ENCODE results near the gene SUMF1.

Gene SUMF1

DNA sequence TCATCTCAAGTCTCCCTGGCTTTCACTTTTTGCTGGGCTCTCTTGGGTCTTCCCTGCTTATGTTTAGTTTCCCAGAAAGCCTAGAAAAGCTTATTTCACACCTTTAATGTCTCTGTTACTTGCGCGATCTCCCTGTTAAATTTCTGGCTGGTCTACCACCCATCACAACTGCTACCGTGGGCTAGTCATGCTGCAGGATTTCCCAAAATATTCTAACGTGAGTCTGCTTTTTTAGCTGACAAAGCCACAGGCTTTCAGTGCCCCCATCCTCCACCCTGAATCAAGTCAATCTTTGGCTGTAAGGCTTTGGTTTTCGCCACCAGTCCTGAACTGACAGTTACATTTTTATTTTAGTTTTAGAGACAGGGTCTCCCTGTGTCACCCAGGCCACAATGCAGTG, 74.1 kb downstream of the SUMF1 start:
- no peak for TF ChIP-seq EZH2phosphoT487 (IDR thresholded peaks at IDR 0.05; ENCODE audit: borderline replicate concordance)
- TF ChIP-seq, protein P1, sequence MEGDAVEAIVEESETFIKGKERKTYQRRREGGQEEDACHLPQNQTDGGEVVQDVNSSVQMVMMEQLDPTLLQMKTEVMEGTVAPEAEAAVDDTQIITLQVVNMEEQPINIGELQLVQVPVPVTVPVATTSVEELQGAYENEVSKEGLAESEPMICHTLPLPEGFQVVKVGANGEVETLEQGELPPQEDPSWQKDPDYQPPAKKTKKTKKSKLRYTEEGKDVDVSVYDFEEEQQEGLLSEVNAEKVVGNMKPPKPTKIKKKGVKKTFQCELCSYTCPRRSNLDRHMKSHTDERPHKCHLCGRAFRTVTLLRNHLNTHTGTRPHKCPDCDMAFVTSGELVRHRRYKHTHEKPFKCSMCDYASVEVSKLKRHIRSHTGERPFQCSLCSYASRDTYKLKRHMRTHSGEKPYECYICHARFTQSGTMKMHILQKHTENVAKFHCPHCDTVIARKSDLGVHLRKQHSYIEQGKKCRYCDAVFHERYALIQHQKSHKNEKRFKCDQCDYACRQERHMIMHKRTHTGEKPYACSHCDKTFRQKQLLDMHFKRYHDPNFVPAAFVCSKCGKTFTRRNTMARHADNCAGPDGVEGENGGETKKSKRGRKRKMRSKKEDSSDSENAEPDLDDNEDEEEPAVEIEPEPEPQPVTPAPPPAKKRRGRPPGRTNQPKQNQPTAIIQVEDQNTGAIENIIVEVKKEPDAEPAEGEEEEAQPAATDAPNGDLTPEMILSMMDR (conservative IDR thresholded peaks at IDR 0.05; ENCODE audit: low read length) = no peak
- Histone ChIP-seq H3K9me2 (replicated peaks; ENCODE audit: low read depth, low read length) (no peaks in the 10 kb centered on the region), H3K9ac (ENCODE audit: low read depth, low read length, poor library complexity, severe bottlenecking) (no peak overlapping the region), H3K4me1 (ENCODE audit: insufficient read depth, low read length, poor library complexity, severe bottlenecking) (peaks cover 72% of the 10 kb centered on the region), H4K20me1 (ENCODE audit: insufficient read depth, low read length, poor library complexity, severe bottlenecking) (no peaks in the 10 kb centered on the region), H2AFZ (ENCODE audit: low read length) (peak overlapping the region; percentile 28), H3K27me3 (ENCODE audit: insufficient read depth, low read length, poor library complexity, severe bottlenecking) (no peaks in the 10 kb centered on the region), H3K79me2 (ENCODE audit: insufficient read depth, low read length) (no peaks in the 10 kb centered on the region), H3K9me3 (ENCODE audit: insufficient read depth, low read depth, low read length) (peaks cover 13% of the 10 kb centered on the region; the same call in 1 of the 2 replicates), H3K36me3 (ENCODE audit: insufficient read depth, low read length) (no peaks in the 10 kb centered on the region), H3K4me2 (ENCODE audit: low read depth, low read length, poor library complexity, severe bottlenecking) (peak overlapping the region; percentile 28), H3K4me3 (ENCODE audit: low read length, poor library complexity, severe bottlenecking) (no peak overlapping the region), H3F3A (ENCODE audit: low read depth) (0 out of 2 replicates have a peak, but pooled peaks cover 3% of the 10 kb centered on the region)

DNA sequence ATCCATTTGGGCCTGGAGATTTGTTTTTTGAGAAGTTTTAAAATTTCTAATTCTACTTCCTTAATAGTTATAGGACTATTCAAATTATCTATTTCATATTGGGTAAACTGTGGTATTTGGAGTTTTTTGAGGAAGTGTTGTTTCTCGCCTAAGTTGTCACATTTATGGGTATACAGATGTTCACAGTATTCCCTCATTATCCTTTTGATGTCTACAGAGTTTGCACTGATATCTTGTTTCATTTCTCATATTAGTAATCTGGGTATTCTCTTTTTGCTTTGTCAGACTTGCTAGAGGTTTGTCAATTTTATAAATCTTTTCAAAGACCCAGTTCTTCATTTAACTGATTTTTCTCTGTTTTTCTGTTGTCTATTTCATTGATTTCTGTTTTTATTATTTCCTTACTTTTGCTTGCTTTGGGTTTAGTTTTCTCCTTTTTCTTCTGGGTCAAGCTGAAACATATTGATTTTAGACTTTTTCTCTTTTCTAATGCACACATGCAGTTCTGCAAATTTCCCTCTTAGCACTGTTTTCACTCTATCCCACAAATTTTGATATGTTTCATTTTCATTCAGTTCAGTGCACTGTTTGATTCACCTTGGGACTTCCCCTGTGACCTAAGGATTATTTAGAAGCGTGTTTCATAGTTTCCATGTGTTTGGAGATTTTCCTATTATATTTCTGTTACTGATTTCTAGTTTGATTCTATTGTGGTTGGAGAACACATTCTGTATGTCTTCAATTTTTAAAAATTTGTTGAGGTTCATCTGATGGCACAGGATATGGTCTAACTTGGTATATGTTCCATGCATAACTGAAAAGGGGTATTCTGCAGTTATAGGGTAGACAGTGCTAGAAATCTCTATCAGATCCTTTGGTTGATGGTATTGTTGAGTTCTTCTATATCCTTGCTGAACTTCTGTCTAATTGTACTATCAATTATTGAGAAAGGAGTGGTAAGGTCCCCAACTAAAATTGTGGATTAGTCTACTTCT, 79.6 kb downstream of the SUMF1 start:
- H3K9ac ChIP-seq (ENCODE audit: low read depth, low read length, poor library complexity, severe bottlenecking) = no peak overlapping the region
- no peak overlapping the region for H3K4me2 ChIP-seq (ENCODE audit: low read depth, low read length, poor library complexity, severe bottlenecking)
- no peak overlapping the region for H3K4me3 ChIP-seq (ENCODE audit: low read length, poor library complexity, severe bottlenecking)
- peaks cover 13% of the 10 kb centered on the region; the same call in 1 of the 2 replicates for H3K9me3 ChIP-seq (ENCODE audit: insufficient read depth, low read depth, low read length)
- no peaks in the 10 kb centered on the region for H3K79me2 ChIP-seq (ENCODE audit: insufficient read depth, low read length)
- H4K20me1 ChIP-seq (ENCODE audit: insufficient read depth, low read length, poor library complexity, severe bottlenecking) = no peaks in the 10 kb centered on the region
- no peaks in the 10 kb centered on the region for H3K9me2 ChIP-seq (replicated peaks; ENCODE audit: low read depth, low read length)
- H2AFZ ChIP-seq (ENCODE audit: low read length) = no peak overlapping the region
- no peaks in the 10 kb centered on the region for H3K27me3 ChIP-seq (ENCODE audit: insufficient read depth, low read length, poor library complexity, severe bottlenecking)
- no peak for TF ChIP-seq EZH2phosphoT487 (IDR thresholded peaks at IDR 0.05; ENCODE audit: borderline replicate concordance)
- TF ChIP-seq, protein P1 (conservative IDR thresholded peaks at IDR 0.05; ENCODE audit: low read length) = no peak
- H3K36me3 ChIP-seq (ENCODE audit: insufficient read depth, low read length) = no peaks in the 10 kb centered on the region
- H3K4me1 ChIP-seq (ENCODE audit: insufficient read depth, low read length, poor library complexity, severe bottlenecking) = peaks cover 43% of the 10 kb centered on the region
- 0 out of 2 replicates have a peak, but pooled peaks cover 3% of the 10 kb centered on the region for H3F3A ChIP-seq (ENCODE audit: low read depth)

DNA sequence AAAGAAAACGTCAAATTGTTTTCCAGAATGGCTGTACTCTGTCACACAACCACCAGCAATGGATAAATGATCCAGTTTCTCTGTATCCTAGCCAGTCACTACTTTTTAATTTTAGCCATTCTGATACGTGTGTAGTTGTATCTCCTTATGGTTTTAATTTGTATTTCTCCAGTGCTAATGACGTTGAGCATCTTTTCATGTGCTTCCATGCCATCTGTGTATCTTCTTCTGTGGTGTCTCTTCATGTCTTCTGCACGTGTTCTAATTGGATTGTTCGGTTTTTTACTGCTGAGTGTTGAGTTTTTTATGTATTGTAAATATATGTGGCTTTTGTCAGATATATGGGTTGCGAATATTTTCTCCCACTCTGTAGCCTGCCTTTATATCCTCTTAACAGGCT, 81.9 kb downstream of the SUMF1 start:
- Histone ChIP-seq H4K20me1 (ENCODE audit: insufficient read depth, low read length, poor library complexity, severe bottlenecking) (no peaks in the 10 kb centered on the region), H3K36me3 (ENCODE audit: insufficient read depth, low read length) (no peaks in the 10 kb centered on the region), H3K9ac (ENCODE audit: low read depth, low read length, poor library complexity, severe bottlenecking) (no peak overlapping the region), H3K4me1 (ENCODE audit: insufficient read depth, low read length, poor library complexity, severe bottlenecking) (peaks cover 40% of the 10 kb centered on the region), H3K9me3 (ENCODE audit: insufficient read depth, low read depth, low read length) (no peaks in the 10 kb centered on the region), H3K79me2 (ENCODE audit: insufficient read depth, low read length) (no peaks in the 10 kb centered on the region), H3K4me2 (ENCODE audit: low read depth, low read length, poor library complexity, severe bottlenecking) (no peak overlapping the region), H2AFZ (ENCODE audit: low read length) (no peak overlapping the region), H3K4me3 (ENCODE audit: low read length, poor library complexity, severe bottlenecking) (no peak overlapping the region), H3K9me2 (replicated peaks; ENCODE audit: low read depth, low read length) (no peaks in the 10 kb centered on the region), H3F3A (ENCODE audit: low read depth) (0 out of 2 replicates have a peak, but pooled peaks cover 3% of the 10 kb centered on the region), H3K27me3 (ENCODE audit: insufficient read depth, low read length, poor library complexity, severe bottlenecking) (no peaks in the 10 kb centered on the region)
- TF ChIP-seq, protein P1 (conservative IDR thresholded peaks at IDR 0.05; ENCODE audit: low read length) = no peak
- TF ChIP-seq EZH2phosphoT487 (IDR thresholded peaks at IDR 0.05; ENCODE audit: borderline replicate concordance) = no peak
